Mesendoderm (in vitro differentiated cells): Measurements from ENCODE around the gene CCL24.
A peak's percentile ranks its signal among the peaks of the same experiment; 100 is the strongest.

Experiments
- DNase-seq: peaks from one replicate; pipeline ENCODE4 v3.0.0; 2013
- H2AK5ac ChIP-seq: 2 replicates; pipeline ENCODE4 v1.6.1; 2013; ENCODE audit warnings: low read length, inconsistent platforms
- H2BK120ac ChIP-seq: 2 replicates; pipeline ENCODE4 v1.6.1; 2013; ENCODE audit warnings: low read depth, mild to moderate bottlenecking, low read length, moderate library complexity, mixed read lengths
- H2BK15ac ChIP-seq: replicated peaks from 2 replicates; pipeline ENCODE4 v1.6.1; 2013; ENCODE audit warnings: low read depth, mild to moderate bottlenecking, moderate library complexity
- H2BK5ac ChIP-seq: 2 replicates; pipeline ENCODE4 v1.6.1; 2013; ENCODE audit warnings: low read length, inconsistent platforms
- H3K18ac ChIP-seq: 2 replicates; pipeline ENCODE4 v1.6.1; 2013; ENCODE audit warnings: mild to moderate bottlenecking, low read length, mixed read lengths
- H3K23ac ChIP-seq: one replicate; pipeline ENCODE4 v1.6.1; 2013; ENCODE audit warnings: low read length
- H3K27ac ChIP-seq: 2 replicates; pipeline ENCODE4 v1.5.1; 2013; ENCODE audit warnings: low read depth, mild to moderate bottlenecking, inconsistent platforms, low read length, moderate library complexity
- H3K27me3 ChIP-seq: 2 replicates; pipeline ENCODE4 v1.6.1; 2013; ENCODE audit warnings: low read length, control low read depth, mild to moderate bottlenecking, inconsistent platforms; ENCODE audit not compliant: insufficient read depth, poor library complexity
- H3K36me3 ChIP-seq: 2 replicates; pipeline ENCODE4 v1.6.1; 2013; ENCODE audit warnings: low read length, inconsistent platforms; ENCODE audit not compliant: control insufficient read depth, insufficient read depth
- H3K4ac ChIP-seq: one replicate; pipeline ENCODE4 v1.6.1; 2013; ENCODE audit warnings: low read depth, mild to moderate bottlenecking, low read length, moderate library complexity
- H3K4me1 ChIP-seq: 2 replicates; pipeline ENCODE4 v1.6.1; 2013; ENCODE audit warnings: low read depth, low read length, inconsistent platforms; ENCODE audit not compliant: control insufficient read depth
- H3K4me2 ChIP-seq: 2 replicates; pipeline ENCODE4 v1.6.1; 2013; ENCODE audit warnings: low read length
- H3K4me3 ChIP-seq: 2 replicates; pipeline ENCODE4 v1.5.1; 2013; ENCODE audit warnings: mild to moderate bottlenecking, low read length
- H3K56ac ChIP-seq: one replicate; pipeline ENCODE4 v1.6.1; 2013; ENCODE audit warnings: low read length
- H3K79me1 ChIP-seq: 2 replicates; pipeline ENCODE4 v1.6.1; 2013; ENCODE audit warnings: low read length, inconsistent platforms
- H3K79me2 ChIP-seq: 2 replicates; pipeline ENCODE4 v1.6.1; 2013; ENCODE audit warnings: mild to moderate bottlenecking, low read length; ENCODE audit not compliant: control insufficient read depth, insufficient read depth
- H3K9ac ChIP-seq: 2 replicates; pipeline ENCODE4 v1.6.1; 2013; ENCODE audit warnings: low read length, inconsistent platforms
- H4K5ac ChIP-seq: one replicate; pipeline ENCODE4 v1.6.1; 2013; ENCODE audit warnings: low read length
- H4K8ac ChIP-seq: one replicate; pipeline ENCODE4 v1.6.1; 2013; ENCODE audit warnings: low read depth, mild to moderate bottlenecking, control low read depth, low read length, moderate library complexity
- WGBS: extraction: QIAGEN DNeasy Blood & Tissue Kit; methylation state at CpG from one replicate; pipeline ENCODE4 v1.1.7; 2013; ENCODE audit warnings: low lambda C conversion rate, missing lambda C conversion rate; ENCODE audit not compliant: insufficient coverage; ENCODE audit errors: extremely low coverage; 5-methylcytosine and 5-hydroxymethylcytosine counted together

The CCL24 gene

DNA sequence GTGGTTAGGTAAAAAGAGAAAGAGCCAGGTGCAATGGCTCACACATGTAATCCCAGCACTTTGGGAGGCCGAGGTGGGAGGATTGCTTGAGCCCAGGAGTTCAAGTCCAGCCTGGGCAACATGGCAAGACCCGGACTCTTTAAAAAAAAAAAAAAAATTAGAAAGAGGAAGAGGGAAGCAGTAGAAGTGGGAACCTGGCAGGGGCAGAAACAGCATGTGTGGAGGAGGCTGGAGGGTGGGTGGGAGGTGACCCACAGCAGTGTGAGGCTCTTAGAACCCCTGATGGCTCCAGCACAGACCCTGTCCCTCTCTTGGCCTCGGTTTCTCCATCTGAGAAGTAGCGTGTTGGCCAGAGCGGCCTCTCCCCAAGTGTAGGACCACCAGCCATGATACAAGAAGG is 4.9 kb upstream of the CCL24 start:
- Histone ChIP-seq H3K4me2 (no peak overlapping the region), H2BK5ac (no peak overlapping the region), H3K4me1 (no peaks in the 10 kb centered on the region), H3K9ac (no peak overlapping the region), H2BK15ac (no peak overlapping the region), H3K79me1 (no peaks in the 10 kb centered on the region), H4K5ac (no peak overlapping the region), H3K27ac (no peak overlapping the region), H3K79me2 (no peaks in the 10 kb centered on the region), H3K4me3 (no peak overlapping the region), H3K4ac (no peak overlapping the region), H3K27me3 (no peaks in the 10 kb centered on the region), H3K36me3 (no peaks in the 10 kb centered on the region), H2AK5ac (no peak overlapping the region), H3K23ac (no peak overlapping the region), H2BK120ac (no peak overlapping the region), H3K56ac (no peak overlapping the region), H3K18ac (no peak overlapping the region), H4K8ac (no peak overlapping the region)
- no CpG with 5 or more reads among the region's 5 CpGs for WGBS
- no peak for DNase-seq

DNA sequence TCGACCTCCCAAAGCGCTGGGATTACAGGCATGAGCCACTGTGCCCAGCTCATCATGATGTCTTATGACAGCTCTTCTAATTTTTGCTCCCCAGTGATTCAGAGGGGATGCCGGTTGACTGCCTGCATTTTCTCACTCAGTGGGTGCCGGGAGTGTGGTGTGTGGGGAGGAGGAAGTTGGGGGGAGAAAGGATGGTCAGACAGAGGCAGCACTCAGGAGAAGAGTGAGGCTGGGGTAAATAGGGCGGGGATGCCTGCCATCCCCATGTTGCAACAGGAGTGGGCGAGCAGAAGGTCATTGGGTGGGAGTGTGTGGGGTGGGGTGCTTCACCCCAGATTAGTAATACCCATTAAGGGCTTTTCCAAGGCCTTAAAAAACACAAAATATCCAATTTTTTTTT is 3.5 kb upstream of the CCL24 start:
- H3K27me3 ChIP-seq: no peaks in the 10 kb centered on the region
- no peaks in the 10 kb centered on the region for H3K79me1 ChIP-seq
- no CpG with 5 or more reads among the region's 6 CpGs for WGBS
- DNase-seq: no peak
- H3K18ac ChIP-seq: no peak overlapping the region
- no peak overlapping the region for H3K27ac ChIP-seq
- H4K5ac ChIP-seq: no peak overlapping the region
- H4K8ac ChIP-seq: no peak overlapping the region
- H3K4ac ChIP-seq: no peak overlapping the region
- H3K4me3 ChIP-seq: no peak overlapping the region
- no peaks in the 10 kb centered on the region for H3K79me2 ChIP-seq
- no peak overlapping the region for H3K4me2 ChIP-seq
- no peaks in the 10 kb centered on the region for H3K4me1 ChIP-seq
- no peaks in the 10 kb centered on the region for H3K36me3 ChIP-seq
- no peak overlapping the region for H2BK120ac ChIP-seq
- no peak overlapping the region for H2AK5ac ChIP-seq
- H3K23ac ChIP-seq: no peak overlapping the region
- no peak overlapping the region for H3K56ac ChIP-seq
- no peak overlapping the region for H3K9ac ChIP-seq
- no peak overlapping the region for H2BK15ac ChIP-seq
- H2BK5ac ChIP-seq: no peak overlapping the region

DNA sequence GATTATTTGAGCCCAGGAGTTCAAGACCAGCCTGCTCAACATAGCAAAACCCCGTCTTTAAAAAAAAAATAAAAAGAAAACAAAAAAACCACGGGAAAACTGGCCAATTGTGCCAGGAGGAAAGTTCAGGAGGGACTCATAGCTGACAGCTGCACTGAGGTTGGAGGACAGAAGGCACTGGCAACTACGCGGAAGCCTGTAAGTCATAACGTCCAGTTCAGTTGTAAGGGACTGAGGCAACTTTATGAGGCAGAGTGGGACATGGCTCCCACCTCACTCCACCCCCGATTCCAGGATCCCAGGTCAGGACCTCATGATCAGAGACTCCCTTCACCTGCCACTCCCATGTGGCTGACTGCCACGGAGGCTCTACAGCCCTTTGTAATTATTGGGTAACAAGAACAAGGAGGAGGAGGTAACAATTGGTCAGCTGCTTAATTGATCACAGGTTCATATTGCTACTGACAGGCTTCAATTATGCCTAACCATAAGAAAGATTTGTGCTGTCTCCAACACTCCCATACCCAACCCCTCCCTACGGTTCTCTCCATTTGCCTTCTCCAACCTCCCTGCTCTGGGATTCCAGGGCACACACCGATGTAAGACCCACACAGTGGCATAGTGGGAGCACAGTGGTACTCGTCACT is 1.9 kb upstream of the CCL24 start:
- Histone ChIP-seq H3K56ac (no peak overlapping the region), H3K9ac (no peak overlapping the region), H3K27me3 (no peaks in the 10 kb centered on the region), H3K4ac (no peak overlapping the region), H4K8ac (no peak overlapping the region), H3K79me1 (no peaks in the 10 kb centered on the region), H3K23ac (no peak overlapping the region), H2BK5ac (no peak overlapping the region), H3K4me3 (no peak overlapping the region), H3K4me2 (no peak overlapping the region), H3K36me3 (no peaks in the 10 kb centered on the region), H2BK15ac (no peak overlapping the region), H3K18ac (no peak overlapping the region), H3K4me1 (no peaks in the 10 kb centered on the region), H2BK120ac (no peak overlapping the region), H4K5ac (no peak overlapping the region), H3K27ac (no peak overlapping the region), H3K79me2 (no peaks in the 10 kb centered on the region), H2AK5ac (no peak overlapping the region)
- DNase-seq: no peak
- WGBS: no CpG with 5 or more reads among the region's 10 CpGs

DNA sequence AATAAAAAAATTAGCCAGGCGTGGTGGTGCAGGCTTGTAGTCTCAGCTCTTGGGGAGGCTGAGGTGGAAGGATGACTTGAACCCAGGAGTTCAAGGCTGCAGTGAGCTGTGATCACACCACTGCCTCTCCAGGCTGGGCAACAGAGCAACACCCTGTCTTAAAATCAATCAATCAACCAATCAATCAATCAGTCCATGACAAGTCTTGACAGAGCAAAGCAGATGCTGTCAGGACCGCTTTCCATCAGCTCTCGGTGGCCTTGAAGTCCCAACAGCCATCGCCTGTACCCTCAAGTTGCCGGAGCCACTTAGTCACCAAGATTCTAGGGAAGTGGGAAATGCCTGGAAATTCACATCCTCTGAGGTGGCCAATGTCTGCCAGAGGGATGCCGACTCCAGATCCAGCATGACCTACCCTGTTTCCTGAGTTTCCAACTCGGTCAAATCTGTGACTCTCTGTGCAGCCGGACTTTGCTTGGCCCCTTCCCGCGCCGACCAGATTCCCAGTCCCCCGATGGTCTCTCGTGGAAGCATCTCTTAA is 871 bp upstream of the CCL24 start:
- Histone ChIP-seq H3K4ac (no peak overlapping the region), H2BK120ac (no peak overlapping the region), H2AK5ac (no peak overlapping the region), H4K8ac (no peak overlapping the region), H3K4me2 (no peak overlapping the region), H3K79me1 (no peaks in the 10 kb centered on the region), H3K56ac (no peak overlapping the region), H3K4me1 (no peaks in the 10 kb centered on the region), H3K27ac (no peak overlapping the region), H2BK5ac (no peak overlapping the region), H3K27me3 (no peaks in the 10 kb centered on the region), H3K79me2 (no peaks in the 10 kb centered on the region), H3K18ac (no peak overlapping the region), H4K5ac (no peak overlapping the region), H3K36me3 (no peaks in the 10 kb centered on the region), H3K9ac (no peak overlapping the region), H3K4me3 (no peak overlapping the region), H2BK15ac (no peak overlapping the region), H3K23ac (no peak overlapping the region)
- no CpG with 5 or more reads among the region's 13 CpGs for WGBS
- peak; percentile 19 for DNase-seq

DNA sequence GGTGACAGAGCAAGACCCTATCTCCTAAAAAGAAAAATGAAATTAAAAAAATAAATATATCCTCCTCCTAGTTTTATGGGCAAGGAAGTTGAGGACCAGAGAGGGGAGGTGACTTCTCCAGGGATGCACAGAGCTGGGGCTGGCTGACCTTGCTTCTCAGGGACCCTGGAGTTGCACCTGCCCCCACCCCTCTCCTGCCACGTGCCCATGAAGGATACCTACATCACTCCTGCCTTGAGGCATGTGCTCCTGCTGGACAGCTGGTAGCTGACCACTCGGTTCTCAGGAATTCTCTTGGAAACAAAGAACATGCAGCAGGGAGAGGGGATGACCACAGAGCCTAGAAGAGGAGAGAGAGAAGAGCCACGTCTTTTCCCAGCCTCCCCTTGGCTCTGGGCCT is 522 bp downstream of the CCL24 start:
- no peak overlapping the region for H3K4me3 ChIP-seq
- H4K5ac ChIP-seq: no peak overlapping the region
- H3K79me2 ChIP-seq: no peaks in the 10 kb centered on the region
- H3K36me3 ChIP-seq: no peaks in the 10 kb centered on the region
- DNase-seq: no peak
- no peak overlapping the region for H3K23ac ChIP-seq
- no peak overlapping the region for H2BK5ac ChIP-seq
- no peaks in the 10 kb centered on the region for H3K4me1 ChIP-seq
- no peak overlapping the region for H2BK120ac ChIP-seq
- WGBS: no CpG with 5 or more reads among the region's 3 CpGs
- H3K4me2 ChIP-seq: no peak overlapping the region
- H4K8ac ChIP-seq: no peak overlapping the region
- H2BK15ac ChIP-seq: no peak overlapping the region
- no peak overlapping the region for H2AK5ac ChIP-seq
- no peaks in the 10 kb centered on the region for H3K27me3 ChIP-seq
- H3K9ac ChIP-seq: no peak overlapping the region
- H3K56ac ChIP-seq: no peak overlapping the region
- H3K79me1 ChIP-seq: no peaks in the 10 kb centered on the region
- H3K27ac ChIP-seq: no peak overlapping the region
- no peak overlapping the region for H3K18ac ChIP-seq
- no peak overlapping the region for H3K4ac ChIP-seq
